SK-N-SH treated with all-trans-retinoic acid at 6 μM for 48 hours (cell line): ENCODE measurements around the gene DES.
"Not testable (repeated sequence)": the region's sequence is repeated elsewhere in the genome, so short reads cannot be mapped to it uniquely, and the experiment has no call there.

ENCODE experiments used
- ATAC-seq: fragments of 200-7000 bp; cut with Tn5 transposase; 3 replicates; pipeline ENCODE4 v1.9.1; 2020; ENCODE audit warnings: mild to moderate bottlenecking, moderate library complexity
- ARNTL ChIP-seq: fragments of 450-650 bp; formaldehyde crosslinking; IDR thresholded peaks from 2 replicates; pipeline ENCODE4 v1.5.0; 2020; ENCODE audit warnings: low read depth, mild to moderate bottlenecking, moderate library complexity, borderline replicate concordance
- BACH2 ChIP-seq: fragments of 250-450 bp; sonication (Bioruptor Pico); IDR thresholded peaks from 2 replicates; pipeline ENCODE4 v1.9.0; 2021; ENCODE audit warnings: mild to moderate bottlenecking, borderline replicate concordance
- CREB5 ChIP-seq: fragments of 250-450 bp; sonication (Bioruptor Pico); IDR thresholded peaks from 2 replicates; pipeline ENCODE4 v1.5.1; 2020; ENCODE audit warnings: low read depth, mild to moderate bottlenecking, moderate library complexity
- CSDC2 ChIP-seq: fragments of 250-450 bp; sonication (Bioruptor Pico); IDR thresholded peaks from 2 replicates; pipeline ENCODE4 v1.5.0; 2020; ENCODE audit warnings: mild to moderate bottlenecking, moderate library complexity
- CSRNP3 ChIP-seq: fragments of 250-450 bp; sonication (Bioruptor Pico); IDR thresholded peaks from 2 replicates; pipeline ENCODE4 v1.5.1; 2021; ENCODE audit warnings: mild to moderate bottlenecking, moderate library complexity
- ISL1 ChIP-seq: fragments of 250-450 bp; sonication (Bioruptor Pico); IDR thresholded peaks from 2 replicates; pipeline ENCODE4 v2.1.2; 2022; ENCODE audit warnings: mild to moderate bottlenecking, moderate library complexity
- OSR1 ChIP-seq: fragments of 250-450 bp; sonication (Bioruptor Pico); IDR thresholded peaks from 2 replicates; pipeline ENCODE4 v1.8.0; 2022; ENCODE audit warnings: moderate library complexity, mild to moderate bottlenecking, inconsistent platforms
- PATZ1 ChIP-seq: fragments of 250-450 bp; sonication (Bioruptor Pico); IDR thresholded peaks from 2 replicates; pipeline ENCODE4 v1.8.0; 2020; ENCODE audit warnings: mild to moderate bottlenecking, moderate library complexity, borderline replicate concordance
- PPARA ChIP-seq: fragments of 250-450 bp; sonication (Bioruptor Pico); IDR thresholded peaks from 2 replicates; pipeline ENCODE4 v1.5.0; 2020; ENCODE audit warnings: mild to moderate bottlenecking, borderline replicate concordance
- SNAI2 ChIP-seq: fragments of 250-450 bp; sonication (Bioruptor Pico); IDR thresholded peaks from 2 replicates; pipeline ENCODE4 v1.5.0; 2020; ENCODE audit warnings: mild to moderate bottlenecking, moderate library complexity
- TCF4 ChIP-seq: fragments of 250-450 bp; sonication (Bioruptor Pico); IDR thresholded peaks from 2 replicates; pipeline ENCODE4 v1.8.0; 2021; ENCODE audit warnings: mild to moderate bottlenecking, moderate library complexity, borderline replicate concordance
- TOX ChIP-seq: fragments of 250-450 bp; sonication (Bioruptor Pico); IDR thresholded peaks from 2 replicates; pipeline ENCODE4 v1.8.0; 2021; ENCODE audit warnings: mild to moderate bottlenecking, moderate library complexity, borderline replicate concordance
- TSHZ2 ChIP-seq: fragments of 250-450 bp; sonication (Bioruptor Pico); IDR thresholded peaks from 2 replicates; pipeline ENCODE4 v1.5.0; 2020; ENCODE audit warnings: mild to moderate bottlenecking, moderate library complexity
- ZFP3 ChIP-seq: fragments of 250-450 bp; sonication (Bioruptor Pico); IDR thresholded peaks from 2 replicates; pipeline ENCODE4 v1.5.0; 2020; ENCODE audit warnings: mild to moderate bottlenecking, moderate library complexity
- ZFP30 ChIP-seq: fragments of 450-650 bp; formaldehyde crosslinking; IDR thresholded peaks from 2 replicates; pipeline ENCODE4 v1.5.0; 2022; ENCODE audit warnings: mild to moderate bottlenecking, moderate library complexity
- ZNF70 ChIP-seq: fragments of 450-650 bp; formaldehyde crosslinking; IDR thresholded peaks from 2 replicates; pipeline ENCODE4 v1.5.0; 2020; ENCODE audit warnings: mild to moderate bottlenecking, moderate library complexity
- ZNF8 ChIP-seq: fragments of 450-650 bp; formaldehyde crosslinking; IDR thresholded peaks from 2 replicates; pipeline ENCODE4 v1.5.0; 2020; ENCODE audit warnings: mild to moderate bottlenecking, moderate library complexity

The DES gene

GRCh38 chr2:219404954-219405353 is 13.2 kb upstream of the DES start (continued):
- TF ChIP-seq PATZ1 (no peak), TCF4 (CRISPR knock-in tag) (no peak), ZFP3 (CRISPR knock-in tag) (no peak)

GRCh38 chr2:219405451-219405850 is 12.7 kb upstream of the DES start:
- ATAC-seq: no peak
- TF ChIP-seq ZNF8: no peak
- no peak for TF ChIP-seq BACH2
- no peak for TF ChIP-seq ISL1
- no peak for TF ChIP-seq OSR1 (CRISPR knock-in tag)
- TF ChIP-seq CREB5 (CRISPR knock-in tag): no peak
- TF ChIP-seq TOX (CRISPR knock-in tag): no peak
- no peak for TF ChIP-seq TSHZ2 (CRISPR knock-in tag)

- TF ChIP-seq ARNTL (CRISPR knock-in tag): no peak
- no peak for TF ChIP-seq CSRNP3 (CRISPR knock-in tag)
- ATAC-seq: no peak
Measured at GRCh38 chr2:219405958-219406860, 12.0 kb upstream of the DES start.

- TF ChIP-seq SNAI2 (CRISPR knock-in tag): no peak
- ATAC-seq: peak; percentile 68
Measured at GRCh38 chr2:219406861-219407230, 11.3 kb upstream of the DES start.

- ATAC-seq: not testable (repeated sequence)
Measured at GRCh38 chr2:219407343-219407742, 10.8 kb upstream of the DES start.

- ATAC-seq: no peak
- TF ChIP-seq TCF4 (CRISPR knock-in tag) (no peak), ZFP30 (CRISPR knock-in tag) (no peak), CSDC2 (CRISPR knock-in tag) (no peak), SNAI2 (CRISPR knock-in tag) (no peak), PPARA (CRISPR knock-in tag) (no peak), ZNF70 (CRISPR knock-in tag) (no peak), CSRNP3 (CRISPR knock-in tag) (no peak), ZNF8 (no peak), CREB5 (CRISPR knock-in tag) (no peak), TOX (CRISPR knock-in tag) (no peak)
Measured at GRCh38 chr2:219408204-219408603, 10.0 kb upstream of the DES start.
